BLaER1 treated with 17β-estradiol and CSF1 and Interleukin-3, amounts not matched to agents 10 nM and 100 nM (cell line): ENCODE data around the gene CMSS1.

ENCODE experiments used
- H3K27ac ChIP-seq, 11 experiments: shearing (Covaris generic); formaldehyde crosslinking; 2 replicates each; pipeline ENCODE4 v1.8.1; 2022
- H3K27me3 ChIP-seq, 11 experiments: shearing (Covaris generic); formaldehyde crosslinking; 2 replicates each; pipeline ENCODE4 v1.8.1; 2022
- H3K36me3 ChIP-seq, 11 experiments: shearing (Covaris generic); formaldehyde crosslinking; 2 replicates each; pipeline ENCODE4 v1.8.1; 2022
- H3K4me1 ChIP-seq, 10 experiments: shearing (Covaris generic); formaldehyde crosslinking; 2 replicates each; pipeline ENCODE4 v1.8.1; 2022
- H3K4me2 ChIP-seq, 11 experiments: shearing (Covaris generic); formaldehyde crosslinking; 2 replicates each; pipeline ENCODE4 v1.8.1; 2022
- H3K4me3 ChIP-seq, 10 experiments: shearing (Covaris generic); formaldehyde crosslinking; 2 replicates each; pipeline ENCODE4 v1.8.1; 2022
- H3K9ac ChIP-seq, 11 experiments: shearing (Covaris generic); formaldehyde crosslinking; 2 replicates each; pipeline ENCODE4 v1.8.1; 2022
- H3K9me3 ChIP-seq, 11 experiments: shearing (Covaris generic); formaldehyde crosslinking; replicated peaks in 1 of 11; 2 replicates each; pipeline ENCODE4 v1.8.1; 2022
- H4K20me1 ChIP-seq, 11 experiments: shearing (Covaris generic); formaldehyde crosslinking; 2 replicates each; pipeline ENCODE4 v1.8.1; 2022
- Cebpa-rat ChIP-seq, 11 experiments: shearing (Covaris generic); IDR thresholded peaks; 2 replicates each; pipeline ENCODE4 v1.8.1; 2022

CMSS1 gene

GRCh38 chr3:99863588-99863987, 45.9 kb downstream of the CMSS1 start:
- H3K9me3 ChIP-seq, result no peaks in the 10 kb centered on the region
- H3K4me3 ChIP-seq, result no peak overlapping the region
- H3K4me2 ChIP-seq, result no peak overlapping the region
- peaks cover 9 to 13% (median 11%) of the 10 kb centered on the region in 10 experiments for H3K4me1 ChIP-seq
- H3K36me3 ChIP-seq, result peaks cover 0 to 17% (median 8%) of the 10 kb centered on the region in 11 experiments; a peak in 10 of 22 replicates
- H3K27ac ChIP-seq, result no peak overlapping the region
- no peaks in the 10 kb centered on the region for H3K27me3 ChIP-seq
- H3K9ac ChIP-seq, result no peak overlapping the region
- peaks cover 0 to 93% (median 25%) of the 10 kb centered on the region in 11 experiments; a peak in 12 of 22 replicates for H4K20me1 ChIP-seq
- no peak for TF ChIP-seq Cebpa-rat (IDR thresholded peaks at IDR 0.05)

GRCh38 chr3:99864289-99864688, 46.6 kb downstream of the CMSS1 start:
- Histone ChIP-seq H3K27me3 (no peaks in the 10 kb centered on the region), H3K36me3 (peaks cover 0 to 17% (median 8%) of the 10 kb centered on the region in 11 experiments; a peak in 10 of 22 replicates), H3K9ac (no peak overlapping the region), H3K27ac (no peak overlapping the region), H3K4me2 (no peak overlapping the region), H3K4me3 (no peak overlapping the region), H3K4me1 (peaks cover 9 to 13% (median 11%) of the 10 kb centered on the region in 10 experiments), H4K20me1 (peaks cover 0 to 93% (median 32%) of the 10 kb centered on the region in 11 experiments; a peak in 12 of 22 replicates), H3K9me3 (no peaks in the 10 kb centered on the region)
- no peak for TF ChIP-seq Cebpa-rat (IDR thresholded peaks at IDR 0.05)

- Histone ChIP-seq H3K9ac (no peak overlapping the region), H3K27me3 (no peaks in the 10 kb centered on the region), H3K4me2 (no peak overlapping the region), H3K36me3 (peaks cover 0 to 17% (median 8%) of the 10 kb centered on the region in 11 experiments; a peak in 10 of 22 replicates), H3K4me3 (no peak overlapping the region), H4K20me1 (peaks cover 0 to 96% (median 39%) of the 10 kb centered on the region in 11 experiments; a peak in 14 of 22 replicates), H3K27ac (no peak overlapping the region), H3K9me3 (no peaks in the 10 kb centered on the region), H3K4me1 (peaks cover 9 to 13% (median 11%) of the 10 kb centered on the region in 10 experiments)
- no peak for TF ChIP-seq Cebpa-rat (IDR thresholded peaks at IDR 0.05)
These were observed 47.7 kb downstream of the CMSS1 start for GRCh38 chr3:99865321-99865720.

- Histone ChIP-seq H3K4me1 (peaks cover 9 to 13% (median 11%) of the 10 kb centered on the region in 10 experiments), H3K27me3 (peaks cover 0 to 4% (median 0%) of the 10 kb centered on the region in 11 experiments; a peak in 2 of 22 replicates), H3K9ac (no peak overlapping the region), H3K27ac (no peak overlapping the region), H3K4me2 (peak overlapping the region; percentile 3 to 50 (median 21); a peak in 15 of 22 replicates), H3K36me3 (peaks cover 0 to 17% (median 8%) of the 10 kb centered on the region in 11 experiments; a peak in 10 of 22 replicates), H3K4me3 (no peak overlapping the region), H3K9me3 (no peaks in the 10 kb centered on the region), H4K20me1 (peaks cover 0 to 97% (median 49%) of the 10 kb centered on the region in 11 experiments; a peak in 14 of 22 replicates)
- TF ChIP-seq Cebpa-rat (IDR thresholded peaks at IDR 0.05), result no peak
These were observed 48.6 kb downstream of the CMSS1 start for GRCh38 chr3:99866261-99866761.

GRCh38 chr3:99867594-99868310, 50.1 kb downstream of the CMSS1 start:
- Histone ChIP-seq H3K9me3 (no peaks in the 10 kb centered on the region), H3K4me3 (no peak overlapping the region), H3K9ac (no peak overlapping the region), H3K4me2 (no peak overlapping the region), H3K27me3 (peaks cover 3 to 18% (median 8%) of the 10 kb centered on the region in 11 experiments; a peak in 21 of 22 replicates), H3K36me3 (peaks cover 0 to 10% (median 5%) of the 10 kb centered on the region in 11 experiments; a peak in 9 of 22 replicates), H3K27ac (no peak overlapping the region), H3K4me1 (peaks cover 9 to 13% (median 11%) of the 10 kb centered on the region in 10 experiments), H4K20me1 (peaks cover 0 to 97% (median 63%) of the 10 kb centered on the region in 11 experiments; a peak in 15 of 22 replicates)
- no peak for TF ChIP-seq Cebpa-rat (IDR thresholded peaks at IDR 0.05)

- Histone ChIP-seq H3K4me2 (no peak overlapping the region), H3K4me1 (peaks cover 9 to 13% (median 11%) of the 10 kb centered on the region in 10 experiments), H3K27me3 (peaks cover 8 to 23% (median 13%) of the 10 kb centered on the region in 11 experiments), H4K20me1 (peaks cover 0 to 97% (median 68%) of the 10 kb centered on the region in 11 experiments; a peak in 15 of 22 replicates), H3K4me3 (no peak overlapping the region), H3K9me3 (no peaks in the 10 kb centered on the region), H3K36me3 (peaks cover 0 to 5% (median 0%) of the 10 kb centered on the region in 11 experiments; a peak in 2 of 22 replicates), H3K9ac (no peak overlapping the region), H3K27ac (no peak overlapping the region)
- no peak for TF ChIP-seq Cebpa-rat (IDR thresholded peaks at IDR 0.05)
These were observed 50.6 kb downstream of the CMSS1 start for GRCh38 chr3:99868311-99868646.

GRCh38 chr3:99869621-99870020, 52.0 kb downstream of the CMSS1 start:
- Histone ChIP-seq H3K4me1 (peaks cover 9 to 13% (median 11%) of the 10 kb centered on the region in 10 experiments), H3K36me3 (0 out of 22 replicates have a peak, but pooled peaks cover 0 to 5% (median 0%) of the 10 kb centered on the region in 11 experiments), H4K20me1 (peaks cover 0 to 100% (median 77%) of the 10 kb centered on the region in 11 experiments; a peak in 17 of 22 replicates), H3K9ac (no peak overlapping the region), H3K9me3 (no peaks in the 10 kb centered on the region), H3K4me2 (no peak overlapping the region), H3K4me3 (no peak overlapping the region), H3K27ac (no peak overlapping the region), H3K27me3 (peaks cover 22 to 37% (median 27%) of the 10 kb centered on the region in 11 experiments)
- no peak for TF ChIP-seq Cebpa-rat (IDR thresholded peaks at IDR 0.05)

GRCh38 chr3:99870712-99871111, 53.0 kb downstream of the CMSS1 start:
- Histone ChIP-seq H3K4me3 (no peak overlapping the region), H4K20me1 (peaks cover 0 to 100% (median 79%) of the 10 kb centered on the region in 11 experiments; a peak in 17 of 22 replicates), H3K27ac (no peak overlapping the region), H3K27me3 (peaks cover 33 to 48% (median 37%) of the 10 kb centered on the region in 11 experiments), H3K4me1 (peaks cover 12 to 21% (median 15%) of the 10 kb centered on the region in 10 experiments), H3K9me3 (no peaks in the 10 kb centered on the region), H3K4me2 (no peak overlapping the region), H3K36me3 (0 out of 22 replicates have a peak, but pooled peaks cover 0 to 5% (median 0%) of the 10 kb centered on the region in 11 experiments), H3K9ac (no peak overlapping the region)
- no peak for TF ChIP-seq Cebpa-rat (IDR thresholded peaks at IDR 0.05)
